Uterus (tissue), 2 donors: ENCODE data around the gene BET1.

ENCODE experiments used
- CTCF ChIP-seq, 4 experiments: fragments of 200-600 bp in 2 of 4; fragments of 450-650 bp in 2 of 4; sonication (generic) in 2 of 4; IDR thresholded peaks; one replicate each; pipeline ENCODE4 v1.5.1; 2016 to 2019; ENCODE audit warnings: antibody characterized with exemption in 4 of 4, mild to moderate bottlenecking in 2 of 4, moderate library complexity in 1 of 4
- POLR2A ChIP-seq, 2 donors: fragments of 450-650 bp; IDR thresholded peaks; one replicate each; pipeline ENCODE4 v1.6.1; 2016; ENCODE audit warnings: antibody characterized with exemption in 2 of 2, mild to moderate bottlenecking in 1 of 2, moderate library complexity in 1 of 2

DNA sequence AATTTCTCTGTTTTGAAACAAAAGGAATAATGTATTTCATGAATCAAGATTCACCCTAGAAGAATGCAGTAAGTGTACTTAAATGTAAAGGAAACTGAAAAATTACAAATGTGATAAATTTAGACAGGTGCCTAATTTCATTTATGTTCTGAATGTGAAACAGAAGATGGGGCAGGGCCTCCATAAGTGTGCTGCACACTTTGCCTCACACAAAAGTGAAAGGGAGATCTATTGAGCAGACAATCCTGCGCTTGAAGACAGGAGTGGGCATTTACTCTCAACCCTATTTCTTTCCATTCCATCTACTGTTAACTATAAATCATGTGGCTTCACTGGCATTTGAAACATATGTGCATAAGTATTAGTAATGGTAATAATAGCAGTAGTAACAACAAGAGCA lies 46.4 kb downstream of the BET1 start:
- no peak for TF ChIP-seq POLR2A (IDR thresholded peaks at IDR 0.05)
- no peak for TF ChIP-seq CTCF (IDR thresholded peaks at IDR 0.05)
